Measurements from ENCODE around the gene SP110.

- TF ChIP-seq POLR2A (IDR thresholded peaks at IDR 0.05; ENCODE audit: low read depth, low read length) (no peak), POLR2AphosphoS5 (IDR thresholded peaks at IDR 0.05; ENCODE audit: low read depth, low read length) (no peak), TAF1 (IDR thresholded peaks at IDR 0.05; ENCODE audit: low read depth, low read length) (no peak), PAX5 (IDR thresholded peaks at IDR 0.05; ENCODE audit: insufficient read depth, low read length, severe bottlenecking) (no peak), POU2F2 (IDR thresholded peaks at IDR 0.05; ENCODE audit: low read depth, low read length) (no peak), SPI1 (IDR thresholded peaks at IDR 0.05; ENCODE audit: low read depth, low read length) (no peak)
Observed at GRCh38 chr2:230174466-230174865, 45.3 kb downstream of the SP110 start.
